Measurements from ENCODE around the gene CHST5. TPM values are rescaled to one million over a fixed set of nuclear protein-coding genes. Genes with fewer than 3 reads are reported as not detected.
"Not testable (repeated sequence)": the region's sequence is repeated elsewhere in the genome, so short reads cannot be mapped to it uniquely, and the experiment has no call there.

The CHST5 gene
- total and polyA plus RNA-seq, 2 of the 8 experiments (the other 6 are each of a cell fraction or from before 2014, with no cell fraction given) = 0.13 to 0.23 TPM

DNA sequence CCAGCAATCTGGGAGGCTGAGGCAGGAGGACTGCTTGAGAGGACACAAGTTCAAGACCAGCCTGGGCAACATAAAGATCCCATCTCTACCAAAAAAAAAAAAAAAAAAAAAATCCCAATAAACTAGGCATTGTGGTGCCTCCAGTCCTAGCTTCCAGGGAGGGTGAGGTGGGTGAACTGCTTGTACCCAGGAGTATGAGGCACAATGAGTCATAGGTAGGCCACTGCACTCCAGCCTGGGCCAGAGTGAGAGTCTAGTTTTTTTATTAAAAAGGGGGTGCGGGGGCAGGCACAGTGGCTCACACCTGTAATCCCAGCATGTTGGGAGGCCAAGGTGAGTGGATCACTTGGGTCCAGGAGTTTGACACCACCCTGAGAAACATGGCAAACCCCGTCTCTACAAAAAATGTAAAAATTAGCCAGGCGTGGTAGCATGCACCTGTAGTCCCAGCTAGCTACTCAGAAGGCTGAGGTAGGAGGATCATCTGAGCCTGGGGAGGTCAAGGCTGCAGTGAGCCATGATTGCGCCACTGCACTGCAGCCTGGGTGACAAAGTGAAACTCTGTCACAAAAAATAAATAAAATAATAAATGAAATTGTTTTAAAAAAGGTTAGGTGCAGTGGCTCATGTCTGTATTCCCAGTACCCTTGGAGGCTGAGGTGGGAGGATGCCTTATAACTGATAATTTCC is 32.8 kb downstream of the CHST5 start (continued):
- TF ChIP-seq ASH2L (IDR thresholded peaks at IDR 0.05; ENCODE audit: low read length) = no peak
- TF ChIP-seq, protein P1, sequence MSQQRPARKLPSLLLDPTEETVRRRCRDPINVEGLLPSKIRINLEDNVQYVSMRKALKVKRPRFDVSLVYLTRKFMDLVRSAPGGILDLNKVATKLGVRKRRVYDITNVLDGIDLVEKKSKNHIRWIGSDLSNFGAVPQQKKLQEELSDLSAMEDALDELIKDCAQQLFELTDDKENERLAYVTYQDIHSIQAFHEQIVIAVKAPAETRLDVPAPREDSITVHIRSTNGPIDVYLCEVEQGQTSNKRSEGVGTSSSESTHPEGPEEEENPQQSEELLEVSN (IDR thresholded peaks at IDR 0.05) = no peak
- no peak for TF ChIP-seq BACH1 (IDR thresholded peaks at IDR 0.05; ENCODE audit: low read length)
- TF ChIP-seq GTF2F1 (IDR thresholded peaks at IDR 0.05; ENCODE audit: borderline replicate concordance, low read depth, low read length) = no peak

DNA sequence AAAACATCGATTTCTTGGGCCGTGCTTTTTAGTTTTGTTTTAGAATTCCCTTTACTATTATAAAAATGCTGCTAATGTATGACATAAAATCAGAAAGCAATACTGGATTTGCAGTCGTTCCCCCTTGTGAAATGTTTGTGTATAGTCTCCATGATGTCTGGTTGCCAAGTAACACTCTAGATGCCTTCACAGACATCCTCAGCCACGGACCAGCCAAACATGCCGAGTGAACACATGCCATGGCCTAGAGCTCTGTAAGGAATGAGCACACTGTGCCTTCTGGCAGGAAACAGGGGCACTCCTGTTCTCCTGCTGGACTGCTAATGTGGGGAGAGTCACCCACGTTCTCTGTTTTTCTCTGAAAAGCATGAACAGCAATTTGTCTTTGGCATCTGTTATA is 34.1 kb downstream of the CHST5 start:
- not testable (repeated sequence) for H3K9me3 ChIP-seq (ENCODE audit: insufficient read depth in 2 of 2, low read depth in 1 of 2, low read length in 1 of 2); H3K4me3 ChIP-seq (ENCODE audit: extremely low read depth in 1 of 4, insufficient read depth in 2 of 4, low read depth in 3 of 4, low read length in 4 of 4); H2BK12ac ChIP-seq (ENCODE audit: low read depth, low read length); H4K20me1 ChIP-seq (replicated peaks in 1 of 2; ENCODE audit: control insufficient read depth in 1 of 2, insufficient read depth in 2 of 2, low read length in 2 of 2); H4K91ac ChIP-seq (replicated peaks; ENCODE audit: insufficient read length, low read length); H3K36me3 ChIP-seq (ENCODE audit: control insufficient read depth in 2 of 4, insufficient read depth in 4 of 4, low read length in 3 of 4); H3K18ac ChIP-seq (ENCODE audit: extremely low read depth, low read length); H3K56ac ChIP-seq (replicated peaks; ENCODE audit: insufficient read length, low read depth, low read length); H3K23ac ChIP-seq (ENCODE audit: insufficient read length); H3K4me2 ChIP-seq (ENCODE audit: insufficient read depth in 1 of 2, low read depth in 2 of 2, low read length in 2 of 2); H2AFZ ChIP-seq (ENCODE audit: low read length); H2BK15ac ChIP-seq (ENCODE audit: low read length); H3K4me1 ChIP-seq (replicated peaks in 1 of 4; ENCODE audit: control insufficient read depth in 3 of 4, insufficient read depth in 4 of 4, low read length in 3 of 4); H3K23me2 ChIP-seq (ENCODE audit: low read depth, low read length); H2BK20ac ChIP-seq (ENCODE audit: low read length); H3K9ac ChIP-seq (replicated peaks in 1 of 4; ENCODE audit: extremely low read depth in 1 of 4, low read depth in 3 of 4, low read length in 3 of 4); H2BK120ac ChIP-seq (replicated peaks; ENCODE audit: low read depth, low read length); H2AK5ac ChIP-seq (ENCODE audit: low read depth, low read length); H3K79me2 ChIP-seq (ENCODE audit: control insufficient read depth in 1 of 2, insufficient read depth in 2 of 2, low read length in 2 of 2); DNase-seq (ENCODE audit: low read depth in 1 of 2, low spot score in 2 of 2); H3K14ac ChIP-seq (ENCODE audit: insufficient read length); H3K4ac ChIP-seq (replicated peaks; ENCODE audit: insufficient read length, low read depth, low read length); FAIRE-seq; H3K27ac ChIP-seq (ENCODE audit: low read depth, low read length); H3K79me1 ChIP-seq (ENCODE audit: low read depth, low read length); H2BK5ac ChIP-seq (ENCODE audit: low read depth, low read length); H4K5ac ChIP-seq (ENCODE audit: insufficient read length, low read depth, low read length); H3K27me3 ChIP-seq (replicated peaks in 1 of 4; ENCODE audit: control insufficient read depth in 3 of 4, extremely low read depth in 1 of 4, insufficient read depth in 3 of 4, low read length in 3 of 4); H4K8ac ChIP-seq (ENCODE audit: extremely low read depth, insufficient read depth, low read length)
- ChIA-PET CTCF (ENCODE audit: partially characterized antibody) (interaction anchor here (1.1 to 1.6 kb wide), 3 partner anchors 10 to 17 kb away, joined by 3 to 4 read pairs (median 3); no protein-coding TSS in a partner anchor), POLR2A (ENCODE audit: partially characterized antibody) (interaction anchor here (1.1 kb wide), 1 partner anchor 29 kb away, joined by 3 read pairs; no protein-coding TSS in a partner anchor)
- WGBS, 2 experiments (ENCODE audit: extremely low coverage in 1 of 2, insufficient coverage in 1 of 2, insufficient read length in 1 of 2, insufficient replicate concordance in 2 of 2, low coverage in 1 of 2, low lambda C conversion rate in 2 of 2, missing lambda C conversion rate in 1 of 2) = 89% methylated on average over 6 of the region's 6 CpGs; no CpG with 5 or more reads in 1 of the 2 experiments

All from H1 (cell line).